Fibroblast of lung (primary cell): ENCODE results near the gene CARMIL1. TPM values are rescaled to one million over a fixed set of nuclear protein-coding genes. Genes with fewer than 3 reads are reported as not detected.

Experiments
- DNase-seq, 2 donors: peaks; one replicate each; pipeline versions ENCODE4 v3.0.0 to v3.0.0-alpha.2; 2010; ENCODE audit warnings: low read depth in 2 of 2
- H2AFZ ChIP-seq: 2 replicates; pipeline ENCODE4 v1.5.1; 2012; ENCODE audit warnings: low read length, control low read depth, inconsistent platforms
- H3K27ac ChIP-seq: 2 replicates; pipeline ENCODE4 v1.5.1; 2011; ENCODE audit warnings: low read length, control low read depth; ENCODE audit not compliant: insufficient read depth
- H3K27me3 ChIP-seq: 2 replicates; pipeline ENCODE4 v1.5.1; 2011; ENCODE audit warnings: mild to moderate bottlenecking, low read length; ENCODE audit not compliant: control insufficient read depth, insufficient read depth
- H3K36me3 ChIP-seq: 2 replicates; pipeline ENCODE4 v1.5.1; 2011; ENCODE audit warnings: low read length; ENCODE audit not compliant: control insufficient read depth, insufficient read depth
- H3K4me1 ChIP-seq: 2 replicates; pipeline ENCODE4 v1.5.1; 2011; ENCODE audit warnings: low read length; ENCODE audit not compliant: control insufficient read depth, insufficient read depth; ENCODE audit errors: extremely low read depth
- H3K4me2 ChIP-seq: 2 replicates; pipeline ENCODE4 v1.5.1; 2011; ENCODE audit warnings: low read length, control low read depth; ENCODE audit not compliant: insufficient read depth; ENCODE audit errors: extremely low read depth
- H3K4me3 ChIP-seq, 4 experiments: fragments of 200-600 bp in 1 of 4; sonication (generic) in 1 of 4; replicated peaks in 1 of 4; 2 replicates each; pipeline ENCODE4 v1.5.1; 2011 to 2016; ENCODE audit warnings: low read length in 4 of 4, low read depth in 3 of 4, mild to moderate bottlenecking in 3 of 4, control low read depth in 2 of 4, inconsistent platforms in 1 of 4, mixed read lengths in 1 of 4; ENCODE audit not compliant: insufficient read depth in 1 of 4; ENCODE audit errors: control extremely low read depth in 1 of 4
- H3K79me2 ChIP-seq: 2 replicates; pipeline ENCODE4 v1.5.1; 2012; ENCODE audit warnings: mild to moderate bottlenecking, low read length, inconsistent platforms; ENCODE audit not compliant: control insufficient read depth, insufficient read depth
- H3K9ac ChIP-seq: 2 replicates; pipeline ENCODE4 v1.5.1; 2011; ENCODE audit warnings: mild to moderate bottlenecking, low read length, control low read depth; ENCODE audit not compliant: insufficient read depth
- H3K9me3 ChIP-seq: 2 replicates; pipeline ENCODE4 v1.5.1; 2012; ENCODE audit warnings: low read depth, low read length; ENCODE audit not compliant: control insufficient read depth, insufficient read depth
- H4K20me1 ChIP-seq: 2 replicates; pipeline ENCODE4 v1.5.1; 2011; ENCODE audit warnings: low read length; ENCODE audit not compliant: control insufficient read depth, insufficient read depth; ENCODE audit errors: extremely low read depth
- CTCF ChIP-seq, 2 donors: IDR thresholded peaks in 1 of 2; conservative IDR thresholded peaks in 1 of 2; 1 replicate in 1 of 2; 2 replicates in 1 of 2; pipeline ENCODE4 v1.5.1; 2011 to 2012; ENCODE audit warnings: low read length in 2 of 2, control low read depth in 1 of 2, inconsistent platforms in 1 of 2, low read depth in 1 of 2, mild to moderate bottlenecking in 1 of 2
- EZH2 ChIP-seq: IDR thresholded peaks from 2 replicates; pipeline ENCODE4 v1.5.1; 2012; ENCODE audit warnings: low read length, control low read depth, mild to moderate bottlenecking; ENCODE audit errors: missing control alignments
- polyA plus RNA-seq, 2 donors: library from polyadenylated mRNA; depleted of rRNA in 1 of 2; stranded (reverse) in 1 of 2; unstranded in 1 of 2; fragments of >200 nt; gene quantifications; 2 replicates each; pipeline ENCODE4 v1.2.1, GENCODE V29; 2011 to 2012; ENCODE audit warnings: missing spikeins in 1 of 2
- total RNA-seq: library from RNA; depleted of rRNA; stranded (reverse); fragments of >200 nt; gene quantifications from 2 replicates; pipeline ENCODE4 v1.2.1, GENCODE V29; 2014

Gene CARMIL1
- total and polyA plus RNA-seq, 2 donors (not counting 1 experiment from before 2014, with no cell fraction given), result 10.2 to 12.5 TPM

- no peaks in the 10 kb centered on the region for H3K4me1 ChIP-seq
- TF ChIP-seq CTCF (conservative IDR thresholded peaks at IDR 0.05 in 1 of 2, IDR thresholded peaks at IDR 0.05 in 1 of 2; ENCODE audit: low read depth in 1 of 2, low read length in 2 of 2) (no peak), EZH2 (no peak)
- H3K9ac ChIP-seq, result no peak overlapping the region
- no peak for DNase-seq
- no peaks in the 10 kb centered on the region for H3K27me3 ChIP-seq
- no peak overlapping the region for H3K4me2 ChIP-seq
- H3K36me3 ChIP-seq, result no peaks in the 10 kb centered on the region
- no peaks in the 10 kb centered on the region for H3K9me3 ChIP-seq
- H2AFZ ChIP-seq, result no peak overlapping the region
- no peak overlapping the region for H3K27ac ChIP-seq
- H4K20me1 ChIP-seq, result no peaks in the 10 kb centered on the region
- H3K4me3 ChIP-seq, result no peak overlapping the region
- H3K79me2 ChIP-seq, result no peaks in the 10 kb centered on the region
Measured at GRCh38 chr6:25424303-25424702, 145.1 kb downstream of the CARMIL1 start.

GRCh38 chr6:25427549-25427948 is 148.4 kb downstream of the CARMIL1 start:
- DNase-seq, result peak in 1 of 2 donors; percentile 25
- no peaks in the 10 kb centered on the region for H3K9me3 ChIP-seq
- H4K20me1 ChIP-seq, result no peaks in the 10 kb centered on the region
- no peaks in the 10 kb centered on the region for H3K4me1 ChIP-seq
- no peak overlapping the region for H3K4me2 ChIP-seq
- no peak overlapping the region for H3K9ac ChIP-seq
- no peak overlapping the region for H3K4me3 ChIP-seq
- no peak for TF ChIP-seq CTCF (conservative IDR thresholded peaks at IDR 0.05 in 1 of 2, IDR thresholded peaks at IDR 0.05 in 1 of 2; ENCODE audit: low read depth in 1 of 2, low read length in 2 of 2)
- TF ChIP-seq EZH2, result no peak
- no peak overlapping the region for H3K27ac ChIP-seq
- H2AFZ ChIP-seq, result no peak overlapping the region
- no peaks in the 10 kb centered on the region for H3K36me3 ChIP-seq
- no peaks in the 10 kb centered on the region for H3K79me2 ChIP-seq
- H3K27me3 ChIP-seq, result no peaks in the 10 kb centered on the region

GRCh38 chr6:25428758-25429317 is 149.7 kb downstream of the CARMIL1 start:
- Histone ChIP-seq H4K20me1 (no peaks in the 10 kb centered on the region), H3K79me2 (no peaks in the 10 kb centered on the region), H3K4me3 (no peak overlapping the region), H3K27ac (no peak overlapping the region), H3K27me3 (no peaks in the 10 kb centered on the region), H2AFZ (no peak overlapping the region), H3K9ac (no peak overlapping the region), H3K36me3 (no peaks in the 10 kb centered on the region), H3K4me2 (no peak overlapping the region), H3K4me1 (no peaks in the 10 kb centered on the region), H3K9me3 (no peaks in the 10 kb centered on the region)
- no peak for DNase-seq
- TF ChIP-seq EZH2, result no peak
- TF ChIP-seq CTCF (conservative IDR thresholded peaks at IDR 0.05 in 1 of 2, IDR thresholded peaks at IDR 0.05 in 1 of 2; ENCODE audit: low read depth in 1 of 2, low read length in 2 of 2), result no peak
